Transverse colon (tissue), 4 donors: ENCODE results near the gene RIPPLY1. TPM values are rescaled to one million over a fixed set of nuclear protein-coding genes. Genes with fewer than 3 reads are reported as not detected.

Experiments
- DNase-seq: peaks from one replicate; pipeline ENCODE4 v3.0.0-alpha.2; 2019
- H3K27ac ChIP-seq, 4 donors: fragments of 200-600 bp; sonication (generic); 2 replicates each; pipeline ENCODE4 v1.5.1; 2016 to 2018; ENCODE audit warnings: inconsistent platforms in 4 of 4
- H3K27me3 ChIP-seq: fragments of 200-600 bp; sonication (generic); 2 replicates; pipeline ENCODE4 v1.5.1; 2017; ENCODE audit warnings: inconsistent platforms
- H3K36me3 ChIP-seq, 4 donors: fragments of 200-600 bp; sonication (generic); 2 replicates each; pipeline ENCODE4 v1.5.1; 2017 to 2019; ENCODE audit warnings: inconsistent platforms in 4 of 4
- H3K4me1 ChIP-seq, 4 donors: fragments of 200-600 bp; sonication (generic); 2 replicates each; pipeline ENCODE4 v1.5.1; 2017 to 2020; ENCODE audit warnings: inconsistent platforms in 4 of 4
- H3K4me3 ChIP-seq, 4 donors: fragments of 200-600 bp; sonication (generic); 1 replicate in 1 of 4; 2 replicates in 3 of 4; pipeline versions ENCODE4 v1.5.1 to v1.6.1; 2017 to 2019; ENCODE audit warnings: inconsistent platforms in 4 of 4
- H3K9me3 ChIP-seq, 2 donors: fragments of 200-600 bp; sonication (generic); 2 replicates each; pipeline ENCODE4 v1.5.1; 2017 to 2019; ENCODE audit warnings: inconsistent platforms in 2 of 2
- EP300 ChIP-seq: sonication (generic); formaldehyde crosslinking; IDR thresholded peaks from one replicate; pipeline ENCODE4 v1.6.1; 2017; ENCODE audit warnings: antibody characterized with exemption, low read depth
- POLR2A ChIP-seq: fragments of 450-650 bp; IDR thresholded peaks from one replicate; pipeline ENCODE4 v1.6.1; 2016; ENCODE audit warnings: antibody characterized with exemption, mild to moderate bottlenecking, moderate library complexity
- POLR2AphosphoS5 ChIP-seq, 3 donors: sonication (generic); formaldehyde crosslinking; IDR thresholded peaks; one replicate each; pipeline ENCODE4 v1.6.1; 2016; ENCODE audit warnings: antibody characterized with exemption in 3 of 3
- WGBS, 2 donors: methylation state at CpG; one replicate each; pipeline ENCODE4 v1.1.5; 2018; ENCODE audit warnings: low coverage in 1 of 2; 5-methylcytosine and 5-hydroxymethylcytosine counted together
- in situ Hi-C, 4 donors: fragments of 200-750 bp; cut with MboI; loops; one replicate each; pipeline versions ENCODE4 v1.15.0 to v1.15.1; 2017; ENCODE audit warnings: low sequenced_read_pairs in 3 of 4, low pct_ligation_motif_present in 1 of 4, low pct_unique_long_range_greater_than_20kb in 1 of 4
- intact Hi-C: fragments of 100-400 bp; cut with DNase I; formaldehyde crosslinking; loops from one replicate; pipeline ENCODE4 v1.15.1; 2023; ENCODE audit warnings: low total_unique reads
- total RNA-seq, 4 donors: library from RNA; depleted of rRNA; stranded (reverse); fragments of >200 nt; gene quantifications; one replicate each; pipeline ENCODE4 v1.1.0, GENCODE V29; 2016
- TF ChIP-seq, protein P1 (sequence below), 5 experiments: fragments of 200-600 bp in 3 of 5; fragments of 450-650 bp in 2 of 5; sonication (generic) in 3 of 5; IDR thresholded peaks; 1 replicate in 2 of 5; 2 replicates in 3 of 5; pipeline ENCODE4 v1.5.1; 2016 to 2017; ENCODE audit warnings: antibody characterized with exemption in 5 of 5, inconsistent platforms in 3 of 5, mild to moderate bottlenecking in 2 of 5, moderate library complexity in 1 of 5

RIPPLY1 gene
- total RNA-seq, 4 donors from 2014 or later = not detected

DNA sequence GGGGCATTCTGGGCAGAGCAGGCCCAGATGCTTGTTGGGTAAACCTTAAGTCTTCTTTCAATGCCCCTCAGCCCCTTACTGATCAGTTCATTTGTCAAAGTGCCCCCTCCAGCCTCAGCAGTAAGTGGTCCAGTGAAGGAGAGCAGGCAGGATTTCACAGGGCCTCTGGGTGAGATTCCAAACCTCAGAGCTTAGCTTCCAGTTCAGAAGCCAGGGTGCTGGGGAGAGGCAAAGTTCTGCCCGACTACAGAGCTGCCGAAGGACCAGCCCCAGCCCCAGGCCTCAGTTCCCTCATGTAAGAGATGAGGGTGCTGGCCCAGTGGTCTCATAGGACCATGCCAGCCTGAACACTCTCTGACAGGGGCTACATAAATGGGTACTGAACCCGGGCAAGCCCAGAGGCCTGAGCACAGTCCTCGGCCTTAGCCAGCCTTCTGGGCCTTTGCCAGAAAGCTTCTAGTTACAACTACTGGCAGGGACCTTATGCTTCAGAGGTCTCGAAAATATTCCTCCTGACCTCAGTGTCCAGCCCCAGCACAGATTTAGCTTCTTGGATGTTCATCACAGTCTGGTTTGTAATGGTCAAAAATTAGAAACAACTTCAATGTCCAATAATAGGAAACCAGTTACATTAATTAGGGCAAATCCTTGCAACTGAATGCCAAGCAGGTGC is 851 bp upstream of the RIPPLY1 start:
- 90% methylated on average over 2 of the region's 5 CpGs; no CpG with 5 or more reads in 1 of the 2 donors for WGBS, 2 donors
- in situ Hi-C loops (no loop called here), intact Hi-C loops (no loop called here)
- no peaks in the 10 kb centered on the region for H3K36me3 ChIP-seq
- no peak overlapping the region for H3K27ac ChIP-seq
- H3K4me3 ChIP-seq = no peak overlapping the region
- no peak for DNase-seq
- peaks cover 0 to 6% (median 0%) of the 10 kb centered on the region in 4 donors for H3K4me1 ChIP-seq
- H3K27me3 ChIP-seq = no peaks in the 10 kb centered on the region
- H3K9me3 ChIP-seq = no peaks in the 10 kb centered on the region
- no peak for TF ChIP-seq POLR2A
- TF ChIP-seq, protein P1, sequence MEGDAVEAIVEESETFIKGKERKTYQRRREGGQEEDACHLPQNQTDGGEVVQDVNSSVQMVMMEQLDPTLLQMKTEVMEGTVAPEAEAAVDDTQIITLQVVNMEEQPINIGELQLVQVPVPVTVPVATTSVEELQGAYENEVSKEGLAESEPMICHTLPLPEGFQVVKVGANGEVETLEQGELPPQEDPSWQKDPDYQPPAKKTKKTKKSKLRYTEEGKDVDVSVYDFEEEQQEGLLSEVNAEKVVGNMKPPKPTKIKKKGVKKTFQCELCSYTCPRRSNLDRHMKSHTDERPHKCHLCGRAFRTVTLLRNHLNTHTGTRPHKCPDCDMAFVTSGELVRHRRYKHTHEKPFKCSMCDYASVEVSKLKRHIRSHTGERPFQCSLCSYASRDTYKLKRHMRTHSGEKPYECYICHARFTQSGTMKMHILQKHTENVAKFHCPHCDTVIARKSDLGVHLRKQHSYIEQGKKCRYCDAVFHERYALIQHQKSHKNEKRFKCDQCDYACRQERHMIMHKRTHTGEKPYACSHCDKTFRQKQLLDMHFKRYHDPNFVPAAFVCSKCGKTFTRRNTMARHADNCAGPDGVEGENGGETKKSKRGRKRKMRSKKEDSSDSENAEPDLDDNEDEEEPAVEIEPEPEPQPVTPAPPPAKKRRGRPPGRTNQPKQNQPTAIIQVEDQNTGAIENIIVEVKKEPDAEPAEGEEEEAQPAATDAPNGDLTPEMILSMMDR (IDR thresholded peaks at IDR 0.05) = no peak
- no peak for TF ChIP-seq EP300
- no peak for TF ChIP-seq POLR2AphosphoS5 (IDR thresholded peaks at IDR 0.05)

DNA sequence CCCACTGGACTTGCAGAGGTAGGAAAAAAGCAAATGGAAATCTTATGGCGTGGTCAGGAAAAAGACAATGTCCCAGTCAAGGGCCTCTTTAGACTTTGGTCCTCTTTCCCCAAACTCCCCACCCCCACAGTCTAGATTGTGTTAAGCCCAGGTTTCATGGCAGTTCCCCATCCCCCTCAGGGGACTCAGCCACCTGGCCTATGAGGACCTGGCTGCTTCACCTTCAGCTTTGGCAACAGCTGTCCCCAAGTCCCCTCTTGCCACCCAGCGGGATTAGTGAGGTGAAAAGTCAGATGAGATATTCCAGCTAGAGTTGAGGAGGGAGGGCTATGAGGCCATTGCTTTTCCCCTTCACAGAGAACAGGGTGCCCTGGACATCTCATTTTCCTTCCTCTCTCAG is 457 bp downstream of the RIPPLY1 start:
- no peak overlapping the region for H3K27ac ChIP-seq
- no peaks in the 10 kb centered on the region for H3K9me3 ChIP-seq
- TF ChIP-seq POLR2AphosphoS5 (IDR thresholded peaks at IDR 0.05) (no peak), POLR2A (no peak), EP300 (no peak)
- TF ChIP-seq, protein P1 (IDR thresholded peaks at IDR 0.05) = no peak
- peaks cover 0 to 6% (median 0%) of the 10 kb centered on the region in 4 donors for H3K4me1 ChIP-seq
- 85% methylated on average over 2 of the region's 2 CpGs; no CpG with 5 or more reads in 1 of the 2 donors for WGBS, 2 donors
- H3K27me3 ChIP-seq = no peaks in the 10 kb centered on the region
- intact Hi-C loops = no loop called here
- H3K4me3 ChIP-seq = no peak overlapping the region
- DNase-seq = no peak
- in situ Hi-C loops = no loop called here
- no peaks in the 10 kb centered on the region for H3K36me3 ChIP-seq

DNA sequence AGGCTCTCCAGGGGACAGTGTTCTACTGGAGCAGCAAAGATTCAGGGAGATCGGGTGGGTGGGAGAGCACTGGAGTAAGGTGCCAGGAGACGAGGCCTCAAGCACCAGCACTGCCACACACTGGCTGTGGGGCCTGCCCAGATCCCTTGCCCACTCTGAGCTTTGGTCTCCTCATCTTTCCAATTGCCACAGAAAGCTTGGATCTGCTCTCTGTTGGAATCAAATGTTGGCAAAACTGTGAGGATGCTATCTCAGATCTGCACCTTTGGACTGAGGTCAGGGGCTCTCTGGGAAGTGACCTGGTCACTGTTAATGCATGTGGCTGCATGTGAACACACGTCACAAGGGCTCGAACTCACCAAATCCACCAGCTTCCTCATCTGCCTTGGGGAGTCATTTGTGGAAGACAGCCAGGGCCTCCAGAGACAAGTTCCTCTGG is 1.3 kb downstream of the RIPPLY1 start:
- Histone ChIP-seq H3K27ac (no peak overlapping the region), H3K36me3 (no peaks in the 10 kb centered on the region), H3K4me1 (peaks cover 0 to 6% (median 0%) of the 10 kb centered on the region in 4 donors), H3K9me3 (no peaks in the 10 kb centered on the region), H3K27me3 (no peaks in the 10 kb centered on the region), H3K4me3 (no peak overlapping the region)
- 65% methylated on average over 4 of the region's 4 CpGs; no CpG with 5 or more reads in 1 of the 2 donors for WGBS, 2 donors
- DNase-seq = no peak
- intact Hi-C loops (no loop called here), in situ Hi-C loops (no loop called here)
- TF ChIP-seq POLR2AphosphoS5 (IDR thresholded peaks at IDR 0.05) = no peak
- TF ChIP-seq POLR2A = no peak
- TF ChIP-seq EP300 = no peak
- TF ChIP-seq, protein P1 (IDR thresholded peaks at IDR 0.05) = no peak

DNA sequence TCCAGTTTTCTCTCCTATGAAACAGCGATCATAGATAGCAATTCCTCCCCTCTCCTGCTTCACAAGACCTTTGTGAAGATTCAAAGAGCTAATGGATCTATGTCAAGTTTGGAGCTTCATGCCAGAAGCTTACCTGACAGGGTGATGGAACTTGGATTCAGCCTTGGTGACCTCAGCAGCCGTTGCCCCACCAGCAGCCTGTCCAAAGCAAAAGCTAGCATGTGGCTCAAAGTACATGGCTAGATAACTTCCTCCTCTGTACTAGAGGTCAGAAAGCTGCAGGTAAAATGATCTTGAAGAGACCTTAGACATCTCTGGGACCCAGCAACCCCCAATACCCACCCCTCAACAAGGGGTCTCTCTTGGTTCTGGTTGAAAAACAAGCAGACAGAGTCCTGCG is 1.8 kb downstream of the RIPPLY1 start:
- Histone ChIP-seq H3K4me1 (peaks cover 0 to 6% (median 0%) of the 10 kb centered on the region in 4 donors), H3K27ac (no peak overlapping the region), H3K4me3 (no peak overlapping the region), H3K36me3 (no peaks in the 10 kb centered on the region), H3K9me3 (no peaks in the 10 kb centered on the region), H3K27me3 (no peaks in the 10 kb centered on the region)
- intact Hi-C loops = no loop called here
- DNase-seq = no peak
- in situ Hi-C loops = no loop called here
- WGBS, 2 donors = 65% methylated on average over 3 of the region's 3 CpGs; no CpG with 5 or more reads in 1 of the 2 donors
- TF ChIP-seq EP300 (no peak), POLR2AphosphoS5 (IDR thresholded peaks at IDR 0.05) (no peak), POLR2A (no peak)
- TF ChIP-seq, protein P1 (IDR thresholded peaks at IDR 0.05) = no peak
